HCT116 (cell line): ENCODE results near the gene CNN2. TPM values are rescaled to one million over a fixed set of nuclear protein-coding genes. Genes with fewer than 3 reads are reported as not detected.

Experiments
- ATAC-seq: fragments of 200-7000 bp; cut with Tn5 transposase; 2 replicates; pipeline ENCODE4 v1.9.1; 2020; ENCODE audit warnings: mild to moderate bottlenecking, moderate library complexity
- BruUV-seq: library from RNA; stranded (reverse); fragments of 400-500 nt; replicated peaks from 2 replicates; lab custom pipeline; 2021; lab: Mats Ljungman, UMichigan
- CTCF ChIA-PET: fragments of 300-600 bp; sonication (Branson Sonifier 250); formaldehyde crosslinking; loops from one replicate; lab custom pipeline; 2021; ENCODE audit warnings: antibody characterized with exemption; lab: Charles Lee
- POLR2A ChIA-PET: fragments of 300-600, 350-600 bp; sonication (Branson Sonifier 250); formaldehyde crosslinking; loops from one replicate; lab custom pipeline; 2021; ENCODE audit warnings: antibody characterized with exemption; lab: Charles Lee
- RAD21 ChIA-PET, 2 experiments: fragments of 300-600 bp; sonication (Branson Sonifier 250); formaldehyde crosslinking; loops; one replicate each; lab custom pipeline; 2023; ENCODE audit warnings: low total read pairs in 2 of 2; ENCODE audit not compliant: uncharacterized antibody in 2 of 2, unreplicated experiment in 2 of 2, low non-redundant PET in 1 of 2; lab: Charles Lee
- DNase-seq: peaks from one replicate; pipeline ENCODE4 v3.0.0-alpha.2; 2010; ENCODE audit warnings: low read depth, low spot score
- H2AFZ ChIP-seq: fragments of 200-600 bp; shearing (Covaris generic), sonication (generic); 2 replicates; pipeline ENCODE4 v1.6.1; 2017; ENCODE audit warnings: low read depth, mixed run types, mixed read lengths, antibody characterized with exemption, low read length; ENCODE audit not compliant: poor library complexity, severe bottlenecking
- H3K27ac ChIP-seq: 2 replicates; pipeline ENCODE4 v1.5.1; 2012; ENCODE audit warnings: low read depth, low read length
- H3K27me3 ChIP-seq: fragments of 200-600 bp; sonication (generic); 2 replicates; pipeline ENCODE4 v1.6.1; 2016; ENCODE audit warnings: mixed run types, low read length, mixed read lengths; ENCODE audit not compliant: insufficient read depth
- H3K36me3 ChIP-seq, 2 experiments: fragments of 200-500 bp in 1 of 2; fragments of 200-600 bp in 1 of 2; sonication (Bioruptor generic) in 1 of 2; sonication (generic) in 1 of 2; 2 replicates each; pipeline versions ENCODE4 v1.5.1 to v1.6.1; 2014 to 2016; ENCODE audit warnings: low read length in 2 of 2, inconsistent platforms in 1 of 2, mixed read lengths in 1 of 2, mixed run types in 1 of 2; ENCODE audit not compliant: insufficient read depth in 2 of 2, control insufficient read depth in 1 of 2
- H3K4me1 ChIP-seq, 2 experiments: fragments of 200-600 bp in 1 of 2; sonication (generic) in 1 of 2; 2 replicates each; pipeline versions ENCODE4 v1.5.1 to v1.6.1; 2012 to 2017; ENCODE audit warnings: low read length in 2 of 2, inconsistent platforms in 1 of 2, mild to moderate bottlenecking in 1 of 2, mixed read lengths in 1 of 2, mixed run types in 1 of 2, moderate library complexity in 1 of 2; ENCODE audit not compliant: insufficient read depth in 2 of 2, control insufficient read depth in 1 of 2
- H3K4me2 ChIP-seq: fragments of 200-600 bp; sonication (generic); 2 replicates; pipeline ENCODE4 v1.6.1; 2017; ENCODE audit warnings: mixed run types, low read length, mixed read lengths
- H3K4me3 ChIP-seq, 2 experiments: fragments of 200-600 bp in 1 of 2; sonication (generic) in 1 of 2; replicated peaks in 1 of 2; 2 replicates each; pipeline ENCODE4 v1.5.1; 2011 to 2016; ENCODE audit warnings: low read length in 2 of 2, control low read depth in 1 of 2, low read depth in 1 of 2, mild to moderate bottlenecking in 1 of 2, mixed read lengths in 1 of 2, mixed run types in 1 of 2
- H3K79me2 ChIP-seq: fragments of 200-600 bp; sonication (generic); 2 replicates; pipeline ENCODE4 v1.6.1; 2017; ENCODE audit warnings: mild to moderate bottlenecking, mixed run types, low read length, moderate library complexity, mixed read lengths; ENCODE audit not compliant: insufficient read depth
- H3K9ac ChIP-seq: fragments of 200-600 bp; sonication (generic); 2 replicates; pipeline ENCODE4 v1.6.1; 2016; ENCODE audit warnings: low read length, mixed read lengths
- H3K9me2 ChIP-seq: fragments of 200-600 bp; sonication (generic), shearing (Covaris generic); 2 replicates; pipeline ENCODE4 v1.6.1; 2017; ENCODE audit warnings: mixed run types, mild to moderate bottlenecking, moderate library complexity; ENCODE audit not compliant: insufficient read depth
- H3K9me3 ChIP-seq, 2 experiments: fragments of 200-500 bp in 1 of 2; fragments of 200-600 bp in 1 of 2; sonication (Bioruptor generic) in 1 of 2; sonication (generic) in 1 of 2; 2 replicates each; pipeline ENCODE4 v1.6.1; 2014 to 2017; ENCODE audit warnings: low read length in 2 of 2, mixed read lengths in 2 of 2, inconsistent platforms in 1 of 2, low read depth in 1 of 2, mild to moderate bottlenecking in 1 of 2, mixed run types in 1 of 2, moderate library complexity in 1 of 2; ENCODE audit not compliant: control insufficient read depth in 1 of 2, insufficient read depth in 1 of 2
- H4K20me1 ChIP-seq: fragments of 200-600 bp; sonication (generic), shearing (Covaris generic); 2 replicates; pipeline ENCODE4 v1.6.1; 2017; ENCODE audit warnings: mixed run types, mild to moderate bottlenecking, moderate library complexity; ENCODE audit not compliant: insufficient read depth
- CBX3 ChIP-seq: IDR thresholded peaks from 2 replicates; pipeline ENCODE4 v1.6.1; 2012; ENCODE audit warnings: low read depth
- EGR1 ChIP-seq: IDR thresholded peaks from 2 replicates; pipeline ENCODE4 v1.6.1; 2012; ENCODE audit warnings: low read depth
- EZH2phosphoT487 ChIP-seq: fragments of 200-600 bp; IDR thresholded peaks from 2 replicates; pipeline ENCODE4 v1.6.1; 2018; ENCODE audit warnings: antibody characterized with exemption, borderline replicate concordance
- FOSL1 ChIP-seq: IDR thresholded peaks from 2 replicates; pipeline ENCODE4 v1.6.1; 2012; ENCODE audit warnings: low read depth
- POLR2A ChIP-seq: IDR thresholded peaks from 2 replicates; pipeline ENCODE4 v1.7.0; 2011; ENCODE audit warnings: borderline replicate concordance; ENCODE audit not compliant: insufficient read depth, insufficient read length; ENCODE audit errors: extremely low read depth
- POLR2AphosphoS5 ChIP-seq: IDR thresholded peaks from 2 replicates; pipeline ENCODE4 v1.6.1; 2011; ENCODE audit warnings: mild to moderate bottlenecking, low read depth, low read length, moderate library complexity
- RAD21 ChIP-seq: IDR thresholded peaks from 2 replicates; pipeline ENCODE4 v1.6.1; 2012; ENCODE audit warnings: low read depth, mild to moderate bottlenecking
- REST ChIP-seq: IDR thresholded peaks from 2 replicates; pipeline ENCODE4 v1.6.1; 2012; ENCODE audit warnings: low read depth
- SRF ChIP-seq: IDR thresholded peaks from 2 replicates; pipeline ENCODE4 v1.6.1; 2012; ENCODE audit warnings: low read depth
- ZFX ChIP-seq: fragments of 450-650 bp; IDR thresholded peaks from 2 replicates; pipeline ENCODE4 v1.6.1; 2017
- ZNF274 ChIP-seq: fragments of 200-500 bp; sonication (Bioruptor generic); IDR thresholded peaks from 2 replicates; pipeline ENCODE4 v1.6.1; 2014; ENCODE audit warnings: mild to moderate bottlenecking, low read depth, low read length, inconsistent platforms
- intact Hi-C: fragments of 100-400 bp; cut with micrococcal nuclease; formaldehyde crosslinking; loops from 2 replicates; pipeline ENCODE4 v1.10.0; 2022
- total RNA-seq: library from RNA; stranded (reverse); gene quantifications from one replicate; pipeline ENCODE4 v1.2.1, GENCODE V29; 2021; ENCODE audit not compliant: unreplicated experiment

Gene CNN2
- total RNA-seq, 1 experiment from 2014 or later, result 212 TPM

- Histone ChIP-seq H3K27ac (no peak overlapping the region), H3K9me2 (no peaks in the 10 kb centered on the region), H3K4me2 (no peak overlapping the region), H4K20me1 (no peaks in the 10 kb centered on the region; the same call in 1 of the 2 replicates), H3K4me1 (peaks cover 2 to 5% of the 10 kb centered on the region in 2 experiments), H3K27me3 (no peaks in the 10 kb centered on the region), H3K36me3 (peaks cover 3 to 4% of the 10 kb centered on the region in 2 experiments; a peak in 2 of 4 replicates), H3K9me3 (no peaks in the 10 kb centered on the region), H3K4me3 (no peak overlapping the region), H3K9ac (no peak overlapping the region), H3K79me2 (peaks cover 40% of the 10 kb centered on the region), H2AFZ (no peak overlapping the region)
- CTCF ChIA-PET, result no interaction called here
- intact Hi-C loops, result no loop called here
- no peak for TF ChIP-seq FOSL1
- TF ChIP-seq CBX3, result no peak
- no peak for TF ChIP-seq SRF
- TF ChIP-seq EZH2phosphoT487, result no peak
- TF ChIP-seq POLR2AphosphoS5, result no peak
- no peak for TF ChIP-seq REST
- no peak for TF ChIP-seq POLR2A
- no peak for TF ChIP-seq RAD21
- TF ChIP-seq EGR1, result no peak
- no peak for TF ChIP-seq ZNF274
- no peak for TF ChIP-seq ZFX
- BruUV-seq, result no TSS peak
- ATAC-seq (no peak), DNase-seq (no peak)
- RAD21 ChIA-PET, result no interaction called here
- POLR2A ChIA-PET, result no interaction called here
Measured at GRCh38 chr19:1011831-1012333, 14.5 kb upstream of the CNN2 start.
